HEK293T (cell line): ENCODE results near the gene DHFR.

Experiments
- CTCF ChIA-PET: fragments of 350-600 bp; formaldehyde crosslinking; extraction: SDS; loops from one replicate; lab custom pipeline; 2021; ENCODE audit warnings: antibody characterized with exemption, inconsistent platforms; lab: Yijun Ruan, JAX
- POLR2A ChIA-PET: fragments of 350-600 bp; formaldehyde crosslinking; extraction: SDS; loops from one replicate; lab custom pipeline; 2020; ENCODE audit warnings: antibody characterized with exemption, inconsistent platforms; lab: Yijun Ruan, JAX
- DNase-seq: peaks from one replicate; pipeline ENCODE4 v3.0.0; 2012; ENCODE audit warnings: mixed read lengths; ENCODE audit errors: extremely low spot score
- ARNT ChIP-seq: fragments of 450-650 bp; IDR thresholded peaks from 2 replicates; pipeline ENCODE4 v1.6.1; 2017; ENCODE audit warnings: mild to moderate bottlenecking
- BHLHE40 ChIP-seq: fragments of 450-650 bp; IDR thresholded peaks from 2 replicates; pipeline ENCODE4 v1.6.1; 2016; ENCODE audit warnings: mild to moderate bottlenecking, moderate library complexity, borderline replicate concordance
- CTBP1 ChIP-seq: fragments of 450-650 bp; IDR thresholded peaks from 2 replicates; pipeline ENCODE4 v1.6.1; 2016; ENCODE audit warnings: borderline replicate concordance
- ELF4 ChIP-seq: fragments of 450-650 bp; IDR thresholded peaks from 2 replicates; pipeline ENCODE4 v1.6.1; 2017; ENCODE audit warnings: antibody characterized with exemption
- FOXA1 ChIP-seq: fragments of 450-650 bp; IDR thresholded peaks from 2 replicates; pipeline ENCODE4 v1.6.1; 2016; ENCODE audit warnings: mild to moderate bottlenecking
- FOXK2 ChIP-seq: fragments of 450-650 bp; IDR thresholded peaks from 2 replicates; pipeline ENCODE4 v1.6.1; 2016; ENCODE audit warnings: mild to moderate bottlenecking
- FOXM1 ChIP-seq: fragments of 450-650 bp; IDR thresholded peaks from 2 replicates; pipeline ENCODE4 v1.6.1; 2017; ENCODE audit warnings: mild to moderate bottlenecking, borderline replicate concordance
- HDGF ChIP-seq: fragments of 450-650 bp; IDR thresholded peaks from 2 replicates; pipeline ENCODE4 v1.6.1; 2017; ENCODE audit warnings: antibody characterized with exemption, borderline replicate concordance
- L3MBTL2 ChIP-seq: fragments of 450-650 bp; conservative IDR thresholded peaks from 2 replicates; pipeline ENCODE4 v1.6.1; 2016; ENCODE audit warnings: mild to moderate bottlenecking
- LEF1 ChIP-seq: fragments of 450-650 bp; IDR thresholded peaks from 2 replicates; pipeline ENCODE4 v1.6.1; 2017; ENCODE audit warnings: mild to moderate bottlenecking, borderline replicate concordance
- NFRKB ChIP-seq: fragments of 450-650 bp; IDR thresholded peaks from 2 replicates; pipeline ENCODE4 v1.6.1; 2016; ENCODE audit warnings: mild to moderate bottlenecking, moderate library complexity
- PKNOX1 ChIP-seq: fragments of 450-650 bp; IDR thresholded peaks from 2 replicates; pipeline ENCODE4 v1.6.1; 2016
- SP1 ChIP-seq: fragments of 450-650 bp; IDR thresholded peaks from 2 replicates; pipeline ENCODE4 v1.6.1; 2017
- SUZ12 ChIP-seq: fragments of 450-650 bp; IDR thresholded peaks from 2 replicates; pipeline ENCODE4 v1.6.1; 2016; ENCODE audit warnings: mild to moderate bottlenecking
- TARDBP ChIP-seq: fragments of 450-650 bp; IDR thresholded peaks from 2 replicates; pipeline ENCODE4 v1.6.1; 2016
- ZNF384 ChIP-seq: fragments of 450-650 bp; IDR thresholded peaks from 2 replicates; pipeline ENCODE4 v1.6.1; 2016

The DHFR gene

GRCh38 chr5:80654391-80655230 lies at the start of gene DHFR, which contains the start of gene MSH3:
Gene DHFR, minus strand, starts transcription at chr5:80654983. Its CDS starts 494 bp downstream, at chr5:80654489.
Gene MSH3, plus strand, starts transcription at chr5:80654652. Its CDS starts 76 bp downstream, at chr5:80654728.
- ChIA-PET CTCF (interaction anchor here (0.6 kb wide), 1 partner anchor 173 kb away, joined by 3 read pairs; no protein-coding TSS in a partner anchor), POLR2A (interaction anchor here (0.7 to 1.8 kb wide), 7 partner anchors 10 to 170 kb away, joined by 3 to 7 read pairs (median 4); partner anchors contain the start of gene FAM151B)
- TF ChIP-seq NFRKB = no peak
- no peak for TF ChIP-seq FOXA1
- no peak for TF ChIP-seq SP1
- TF ChIP-seq L3MBTL2 = peak; percentile 47; the same call in 1 of the 2 replicates
- no peak for TF ChIP-seq FOXM1
- DNase-seq = peak; percentile 88

DNA sequence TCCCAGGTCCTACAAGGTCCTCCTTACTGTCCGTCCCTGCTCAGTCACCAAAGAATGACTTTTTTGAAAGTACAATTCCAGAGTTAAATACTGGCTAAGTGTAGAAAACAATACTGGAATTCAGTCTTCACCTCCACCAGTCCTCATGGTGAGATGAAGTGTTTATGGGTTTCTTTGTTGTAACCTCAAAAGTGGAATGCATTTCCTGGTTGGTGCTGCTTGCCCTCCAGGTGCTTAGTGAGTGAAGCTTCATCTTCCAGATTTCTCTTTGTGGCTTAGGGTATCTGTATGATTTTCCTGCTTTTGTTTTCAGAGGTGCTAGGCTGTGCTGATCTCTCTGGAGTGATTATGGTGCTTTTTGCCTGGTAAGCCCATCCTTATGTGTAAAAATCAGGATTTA lies 49.4 kb upstream of the DHFR start:
- TF ChIP-seq L3MBTL2 (no peak), CTBP1 (no peak), NFRKB (no peak), FOXM1 (no peak)
- ChIA-PET POLR2A (no interaction called here), CTCF (no interaction called here)
- DNase-seq = no peak

- TF ChIP-seq SP1 (no peak), ZNF384 (no peak), SUZ12 (no peak), PKNOX1 (no peak), CTBP1 (no peak)
- POLR2A ChIA-PET = no interaction called here
- no peak for DNase-seq
- CTCF ChIA-PET = no interaction called here
Measured at GRCh38 chr5:80703747-80704146, 49.0 kb upstream of the DHFR start.

DNA sequence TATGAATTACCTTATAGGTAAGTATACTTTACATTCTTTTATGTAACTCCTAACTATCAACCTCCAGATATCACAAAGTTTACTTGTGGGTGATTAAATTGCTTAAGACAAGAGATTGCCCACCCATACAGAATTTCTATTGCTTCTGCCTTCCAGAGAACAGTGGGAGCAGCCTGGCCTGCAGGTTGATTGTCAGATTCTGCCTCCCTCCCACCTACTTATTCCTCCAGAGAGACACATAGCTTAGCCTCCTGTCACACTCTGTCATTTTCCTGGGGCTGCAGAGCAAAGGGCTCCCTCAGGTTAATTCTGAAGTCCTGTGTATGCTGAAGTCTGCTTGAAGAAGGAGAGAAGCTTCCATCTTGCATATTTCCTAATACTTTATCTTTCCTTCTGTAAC lies 48.5 kb upstream of the DHFR start:
- DNase-seq = no peak
- POLR2A ChIA-PET = no interaction called here
- CTCF ChIA-PET = no interaction called here
- no peak for TF ChIP-seq SP1
- no peak for TF ChIP-seq FOXK2

GRCh38 chr5:80701597-80701996 lies 46.8 kb upstream of the DHFR start:
- TF ChIP-seq ARNT (no peak), FOXK2 (no peak), L3MBTL2 (no peak), NFRKB (no peak), PKNOX1 (no peak), LEF1 (no peak), SUZ12 (no peak), CTBP1 (no peak), ELF4 (no peak), TARDBP (no peak), ZNF384 (no peak), FOXM1 (no peak), SP1 (no peak), FOXA1 (no peak), BHLHE40 (no peak), HDGF (no peak)
- CTCF ChIA-PET = no interaction called here
- POLR2A ChIA-PET = no interaction called here
- DNase-seq = no peak

GRCh38 chr5:80698369-80698768 lies 43.6 kb upstream of the DHFR start:
- ChIA-PET POLR2A (no interaction called here), CTCF (no interaction called here)
- no peak for DNase-seq
- TF ChIP-seq ZNF384 (no peak), FOXK2 (no peak), FOXA1 (no peak), NFRKB (no peak), FOXM1 (no peak), ARNT (no peak), SP1 (no peak), ELF4 (no peak), SUZ12 (no peak), PKNOX1 (no peak), LEF1 (no peak), TARDBP (no peak), HDGF (no peak), L3MBTL2 (no peak), CTBP1 (no peak), BHLHE40 (no peak)

DNA sequence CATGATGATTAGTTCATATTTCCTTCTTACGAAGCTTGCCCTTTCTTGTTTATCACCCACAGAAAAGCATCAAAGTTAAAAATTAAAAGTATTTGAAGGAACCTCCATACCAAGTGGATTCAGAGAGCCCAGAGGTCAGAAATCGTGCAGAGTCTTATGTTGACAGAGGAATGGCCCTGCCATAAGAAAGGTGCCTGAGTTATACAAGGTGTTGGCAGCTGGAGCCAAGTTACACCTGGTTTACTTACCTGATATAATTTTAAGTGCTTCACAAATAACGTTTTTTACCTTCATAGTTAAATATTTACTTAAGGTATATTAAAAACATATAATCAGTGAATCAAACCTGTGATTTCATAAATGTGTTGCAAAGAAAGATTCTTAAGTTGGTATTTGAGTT lies 42.3 kb upstream of the DHFR start:
- ChIA-PET CTCF (no interaction called here), POLR2A (no interaction called here)
- DNase-seq = no peak
- TF ChIP-seq FOXK2 (no peak), FOXA1 (no peak), SP1 (no peak)
